GM21360 (cell line): ENCODE measurements around the gene NFIA.

ENCODE experiments used
- ATAC-seq: cut with Tn5 transposase; IDR thresholded peaks from one replicate; pipeline ENCODE4 v1.9.1; 2021; ENCODE audit warnings: mild to moderate bottlenecking, moderate library complexity; ENCODE audit not compliant: unreplicated experiment

NFIA gene

DNA sequence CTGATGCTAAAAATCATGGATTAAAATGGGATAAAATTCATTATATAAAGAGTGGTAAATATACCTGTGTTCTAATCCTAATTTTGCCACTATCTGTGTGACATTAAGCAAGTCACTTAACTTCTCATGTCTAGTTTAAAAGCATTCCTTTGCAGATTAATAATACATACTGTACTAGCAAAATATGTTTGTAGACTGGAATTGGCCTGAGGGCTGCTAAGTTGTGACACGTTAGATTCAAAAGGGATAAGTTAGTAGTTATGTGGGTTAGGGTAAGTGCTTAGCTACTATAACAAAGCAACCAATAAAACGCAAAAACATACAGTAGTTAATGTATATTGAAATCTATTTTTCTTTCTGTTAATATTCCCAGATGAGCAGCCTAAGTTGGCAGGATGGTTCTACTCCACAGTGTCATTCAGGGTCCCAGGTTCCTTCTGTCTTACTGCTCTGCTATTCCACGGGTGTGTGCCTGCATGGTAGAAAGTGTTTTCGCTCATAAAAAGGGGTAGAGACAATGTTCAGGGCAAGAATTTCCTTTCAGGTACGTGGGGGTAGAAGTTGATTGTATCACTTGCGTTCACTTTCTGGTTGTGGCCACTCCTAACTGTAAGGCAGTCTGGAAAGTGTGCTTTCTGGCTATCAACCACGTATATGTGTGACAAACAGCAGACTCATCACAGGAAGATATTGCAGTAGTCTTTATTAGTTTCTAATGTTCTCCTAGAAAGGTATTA, 239.8 kb downstream of the NFIA start:
- no peak for ATAC-seq

GRCh38 chr1:61322769-61323168, 240.4 kb downstream of the NFIA start:
- ATAC-seq: no peak

- no peak for ATAC-seq
These were observed 241.4 kb downstream of the NFIA start for GRCh38 chr1:61323681-61324328.

- no peak for ATAC-seq
These were observed 244.4 kb downstream of the NFIA start for GRCh38 chr1:61326713-61327112.

GRCh38 chr1:61327436-61327835, 245.1 kb downstream of the NFIA start:
- ATAC-seq: no peak

DNA sequence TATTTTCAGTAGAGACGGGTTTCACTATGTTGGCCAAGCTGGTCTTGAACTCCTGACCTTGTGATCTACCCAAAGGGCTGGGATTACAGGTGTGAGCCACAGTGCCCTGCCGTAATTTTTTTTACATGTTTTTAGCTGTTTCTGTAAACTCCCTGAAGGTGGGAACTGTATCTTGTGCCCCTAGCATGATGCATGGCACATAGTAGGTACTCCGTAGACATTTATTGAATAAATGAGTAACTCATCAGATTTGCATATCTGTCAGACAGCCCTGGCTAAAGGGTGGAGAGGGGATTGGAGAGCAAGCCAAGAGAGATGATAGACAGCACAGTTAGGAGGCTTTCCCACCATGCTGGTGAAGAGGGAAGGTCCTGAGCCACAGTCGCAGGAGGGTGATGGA, 247.2 kb downstream of the NFIA start:
- no peak for ATAC-seq

GRCh38 chr1:61330018-61330417, 247.7 kb downstream of the NFIA start:
- ATAC-seq: no peak

DNA sequence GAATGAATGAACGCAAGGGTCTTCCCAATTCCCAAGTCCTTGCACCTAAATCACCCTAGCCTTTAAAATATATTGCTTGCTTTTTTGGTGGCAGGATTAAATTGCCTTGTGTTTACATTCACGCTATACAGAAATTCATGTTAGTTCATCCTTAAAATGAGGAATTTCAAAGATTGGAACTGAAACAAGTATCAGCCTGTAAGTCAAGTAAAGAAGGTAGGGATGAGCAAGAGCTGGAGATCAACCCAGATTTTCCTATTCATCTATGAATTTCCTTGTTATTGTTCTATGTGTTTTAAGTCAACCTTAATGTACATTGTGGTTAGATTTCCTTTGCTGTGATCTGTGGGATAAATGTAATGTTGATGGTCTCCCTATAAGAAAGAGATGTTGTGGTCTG, 248.2 kb downstream of the NFIA start:
- ATAC-seq: no peak

GRCh38 chr1:61332196-61332753, 249.9 kb downstream of the NFIA start:
- peak; percentile 98 for ATAC-seq

- no peak for ATAC-seq
These were observed 250.4 kb downstream of the NFIA start for GRCh38 chr1:61332796-61333195.

- no peak for ATAC-seq
These were observed 252.6 kb downstream of the NFIA start for GRCh38 chr1:61334718-61335589.

GRCh38 chr1:61337037-61337436, 254.7 kb downstream of the NFIA start:
- no peak for ATAC-seq

- no peak for ATAC-seq
These were observed 255.1 kb downstream of the NFIA start for GRCh38 chr1:61337441-61337951.

DNA sequence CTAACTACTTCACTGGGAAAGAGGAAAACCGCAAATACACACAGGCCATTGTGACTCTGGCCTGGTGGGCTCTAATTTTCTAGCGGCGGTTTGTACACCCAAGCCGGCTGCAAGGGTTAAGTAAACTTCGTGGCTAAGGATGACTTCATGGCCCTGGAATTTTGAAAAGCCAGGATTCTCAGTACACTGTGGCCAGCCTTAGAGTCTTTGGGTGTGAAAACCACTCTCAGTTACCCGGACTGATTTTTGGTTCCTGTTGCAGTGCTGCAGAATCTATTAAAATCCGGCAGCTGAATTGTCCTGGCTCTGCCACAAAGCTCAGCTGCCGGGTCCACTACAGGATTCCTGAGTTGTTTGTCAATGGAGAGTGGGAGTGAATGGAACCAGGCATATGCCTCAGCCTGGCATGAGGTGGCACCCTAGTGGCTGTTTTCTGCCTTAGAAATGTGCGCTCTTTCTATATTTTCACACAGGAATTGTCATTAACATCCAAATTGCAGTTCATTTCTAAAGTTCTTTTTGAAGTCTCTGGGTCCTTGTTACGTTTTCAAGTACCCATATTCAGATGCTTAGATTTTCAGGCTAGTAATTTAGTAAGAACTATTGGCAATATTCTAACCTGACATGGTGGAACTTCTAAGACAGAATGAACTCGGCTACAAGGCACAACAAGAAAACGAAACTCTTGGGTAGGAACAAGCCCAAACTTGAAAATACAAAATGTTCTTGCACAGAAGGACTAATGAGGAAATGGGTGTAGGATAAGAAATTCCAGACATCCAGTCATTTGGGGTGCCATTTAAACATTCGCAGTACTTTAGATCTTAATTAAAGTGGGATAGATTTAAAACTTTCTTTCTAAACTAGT, 255.9 kb downstream of the NFIA start:
- no peak for ATAC-seq

- ATAC-seq: no peak
These were observed 256.5 kb downstream of the NFIA start for GRCh38 chr1:61338899-61339298.

GRCh38 chr1:61341426-61341825, 259.1 kb downstream of the NFIA start:
- no peak for ATAC-seq

GRCh38 chr1:61343734-61344420, 261.5 kb downstream of the NFIA start:
- ATAC-seq: no peak

GRCh38 chr1:61344696-61345095, 262.3 kb downstream of the NFIA start:
- no peak for ATAC-seq

DNA sequence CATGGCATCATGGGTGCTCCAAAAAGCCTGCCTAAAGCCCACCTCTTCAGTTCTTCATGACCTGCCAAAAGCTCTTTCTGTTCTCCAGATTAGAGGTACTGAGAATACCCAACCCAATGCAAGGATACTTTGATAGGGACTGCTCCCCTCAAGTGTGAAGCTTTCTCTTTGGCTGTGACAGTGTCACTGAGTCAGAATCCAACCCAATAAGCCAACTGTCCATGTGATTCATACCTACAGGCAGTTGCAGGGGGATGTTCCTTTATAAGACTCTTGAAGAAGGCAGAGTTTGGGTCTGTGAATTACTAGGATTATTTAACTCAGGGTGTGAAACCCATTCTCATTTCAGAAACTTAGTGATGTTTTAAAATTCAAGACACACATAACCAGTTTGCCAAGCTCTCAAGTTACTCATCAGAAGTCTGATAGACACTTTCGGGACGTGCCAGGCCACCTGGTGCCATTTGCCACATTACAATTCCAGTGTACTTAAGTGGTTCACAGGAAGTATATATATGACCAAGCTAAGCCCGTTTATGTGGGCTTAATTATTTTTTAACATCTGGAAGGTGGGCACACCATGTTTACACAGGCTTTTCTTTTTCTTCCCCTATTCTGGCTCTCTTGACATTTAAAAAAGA, 265.8 kb downstream of the NFIA start:
- no peak for ATAC-seq
